GM13976 (cell line): ENCODE results near the gene AFP.

Experiments
- DNase-seq: peaks from one replicate; pipeline ENCODE4 v3.0.0; 2012; ENCODE audit warnings: low spot score
- in situ Hi-C: fragments of 300-500 bp; cut with MboI; formaldehyde crosslinking; loops from one replicate; pipeline ENCODE4 v1.12.0; 2022; ENCODE audit warnings: low sequenced_read_pairs, mixed read lengths, inconsistent platforms; ENCODE audit not compliant: unreplicated experiment
- TF ChIP-seq, protein P1 (sequence below): IDR thresholded peaks from 2 replicates; pipeline ENCODE4 v1.5.1; 2012; ENCODE audit warnings: borderline replicate concordance, mild to moderate bottlenecking; ENCODE audit not compliant: insufficient read depth; ENCODE audit errors: extremely low read depth, missing control alignments, control extremely low read depth

AFP gene

DNA sequence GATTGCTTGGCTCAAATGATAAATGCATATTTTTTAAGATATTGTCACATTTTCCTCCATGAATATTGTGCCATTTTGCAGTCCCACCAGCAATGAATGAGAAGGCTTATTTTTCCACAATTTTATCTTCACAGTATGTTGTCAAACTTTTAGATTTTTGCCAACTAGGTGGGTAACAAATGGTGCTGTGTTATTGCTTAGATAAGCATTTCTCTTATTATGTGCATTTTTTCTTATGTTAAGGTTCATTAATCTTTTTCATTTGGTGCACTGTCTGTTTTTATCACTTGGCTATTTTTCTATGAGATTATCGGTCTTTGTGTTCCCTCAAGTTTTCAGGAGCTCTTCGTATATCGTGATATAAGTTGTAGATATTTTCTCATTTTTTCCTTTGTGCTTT lies 32.1 kb downstream of the AFP start:
- in situ Hi-C loops, result no loop called here
- DNase-seq, result no peak
- TF ChIP-seq, protein P1, sequence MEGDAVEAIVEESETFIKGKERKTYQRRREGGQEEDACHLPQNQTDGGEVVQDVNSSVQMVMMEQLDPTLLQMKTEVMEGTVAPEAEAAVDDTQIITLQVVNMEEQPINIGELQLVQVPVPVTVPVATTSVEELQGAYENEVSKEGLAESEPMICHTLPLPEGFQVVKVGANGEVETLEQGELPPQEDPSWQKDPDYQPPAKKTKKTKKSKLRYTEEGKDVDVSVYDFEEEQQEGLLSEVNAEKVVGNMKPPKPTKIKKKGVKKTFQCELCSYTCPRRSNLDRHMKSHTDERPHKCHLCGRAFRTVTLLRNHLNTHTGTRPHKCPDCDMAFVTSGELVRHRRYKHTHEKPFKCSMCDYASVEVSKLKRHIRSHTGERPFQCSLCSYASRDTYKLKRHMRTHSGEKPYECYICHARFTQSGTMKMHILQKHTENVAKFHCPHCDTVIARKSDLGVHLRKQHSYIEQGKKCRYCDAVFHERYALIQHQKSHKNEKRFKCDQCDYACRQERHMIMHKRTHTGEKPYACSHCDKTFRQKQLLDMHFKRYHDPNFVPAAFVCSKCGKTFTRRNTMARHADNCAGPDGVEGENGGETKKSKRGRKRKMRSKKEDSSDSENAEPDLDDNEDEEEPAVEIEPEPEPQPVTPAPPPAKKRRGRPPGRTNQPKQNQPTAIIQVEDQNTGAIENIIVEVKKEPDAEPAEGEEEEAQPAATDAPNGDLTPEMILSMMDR, result no peak

DNA sequence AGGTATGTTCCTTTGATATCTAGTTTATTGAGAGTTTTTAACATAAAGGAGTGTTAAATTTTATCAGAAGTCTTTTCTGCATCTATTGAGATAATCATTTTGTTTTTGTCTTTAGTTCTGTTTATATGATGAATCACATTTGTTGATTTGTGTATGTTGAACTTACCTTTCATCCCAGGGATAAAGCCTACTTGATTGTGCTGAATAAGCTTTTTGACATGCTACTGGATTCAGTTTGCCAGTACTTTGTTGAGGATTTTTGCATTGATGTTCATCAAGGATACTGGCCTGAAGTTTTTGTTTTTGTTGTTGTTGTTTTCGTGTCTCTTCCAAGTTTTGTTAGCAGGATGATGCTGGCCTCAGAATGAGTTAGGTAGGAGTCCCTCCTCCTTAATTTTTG lies 34.7 kb downstream of the AFP start:
- TF ChIP-seq, protein P1, result no peak
- no peak for DNase-seq
- in situ Hi-C loops, result no loop called here

DNA sequence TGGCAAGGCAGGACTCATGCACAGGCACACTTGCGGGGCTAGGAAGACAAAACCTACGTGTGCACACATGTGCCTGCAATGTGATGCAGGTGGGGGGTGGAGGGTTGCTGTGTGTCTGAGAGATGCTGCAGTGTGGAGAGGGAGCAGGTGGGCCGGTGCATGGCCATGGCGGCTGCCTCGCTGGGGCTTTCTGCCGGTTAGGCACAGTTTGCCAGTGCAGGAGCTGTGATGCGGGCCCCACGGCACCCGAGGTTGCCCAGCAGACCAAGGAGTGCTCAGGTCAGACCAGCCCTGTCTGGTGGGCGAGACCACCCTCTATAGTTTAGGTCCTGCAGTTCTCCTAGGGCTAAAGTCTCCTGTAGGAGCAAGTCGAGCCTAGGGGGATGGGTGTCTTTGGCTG lies 41.2 kb downstream of the AFP start:
- TF ChIP-seq, protein P1, result no peak
- in situ Hi-C loops, result no loop called here
- DNase-seq, result no peak

DNA sequence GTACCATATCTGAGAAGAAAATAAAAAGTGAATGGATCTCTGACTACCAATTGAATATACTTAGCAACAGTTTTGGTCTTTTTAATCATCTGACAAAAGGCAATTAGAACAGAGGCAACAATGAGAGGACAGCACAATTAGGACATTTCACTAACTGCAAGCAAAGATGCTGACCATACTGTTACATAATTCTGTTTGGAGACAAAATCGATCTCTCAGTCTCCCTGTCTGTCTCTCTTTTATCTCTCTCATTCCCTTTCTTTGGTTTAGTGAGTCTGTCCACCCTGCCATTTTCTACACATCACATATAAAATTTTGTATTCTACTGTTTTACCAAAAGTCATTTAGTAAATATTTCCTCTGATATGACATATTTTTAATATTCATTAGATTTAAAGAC lies 43.3 kb downstream of the AFP start:
- in situ Hi-C loops, result no loop called here
- TF ChIP-seq, protein P1, result no peak

DNA sequence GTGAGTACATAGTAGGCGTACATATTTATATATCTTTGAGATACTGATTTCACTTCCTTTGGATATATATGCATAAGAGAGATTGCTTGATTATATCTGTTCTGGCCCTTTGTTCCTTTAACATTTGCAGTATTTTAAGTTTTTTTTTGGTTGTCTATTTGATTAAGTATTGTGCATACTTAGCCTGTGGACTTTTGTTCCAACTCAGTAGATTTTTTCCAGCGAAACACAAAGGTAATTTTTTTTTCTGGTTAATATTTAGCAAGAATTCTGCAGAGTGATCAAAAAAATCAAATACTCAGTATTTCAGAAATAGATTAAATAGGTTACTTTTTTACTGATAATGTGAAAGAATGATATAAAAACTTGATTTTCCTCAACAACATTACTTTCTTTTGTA lies 45.3 kb downstream of the AFP start, which contains the start of gene AFM:
AFM (plus strand) TSS at position 388 of the 400 bp plus-strand sequence. CDS start 31 bp downstream, outside the sequence.
- TF ChIP-seq, protein P1, result no peak
- in situ Hi-C loops, result no loop called here
- no peak for DNase-seq

More for the DNA sequence above, 43.3 kb downstream of the AFP start:
- DNase-seq, result no peak

DNA sequence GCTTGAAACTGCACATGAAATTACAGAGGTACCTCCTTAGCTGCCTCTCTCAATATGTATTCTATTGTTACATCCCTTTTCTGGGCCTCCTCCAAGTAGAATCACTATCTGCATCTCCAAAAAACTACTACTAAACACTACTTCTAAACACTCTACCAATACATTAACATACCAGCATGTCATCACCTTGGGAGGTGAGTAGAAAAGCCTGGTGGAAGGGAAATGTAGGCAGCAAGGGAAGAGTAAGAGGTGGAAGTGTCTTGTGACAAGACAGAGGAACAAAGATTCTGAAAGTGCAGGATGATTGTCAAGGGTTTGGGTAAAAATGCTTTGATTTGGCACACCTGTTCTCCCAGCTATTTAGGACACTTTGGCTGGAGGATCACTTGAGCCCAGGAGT lies 49.1 kb downstream of the AFP start:
- in situ Hi-C loops, result no loop called here
- TF ChIP-seq, protein P1, result no peak
- DNase-seq, result no peak

DNA sequence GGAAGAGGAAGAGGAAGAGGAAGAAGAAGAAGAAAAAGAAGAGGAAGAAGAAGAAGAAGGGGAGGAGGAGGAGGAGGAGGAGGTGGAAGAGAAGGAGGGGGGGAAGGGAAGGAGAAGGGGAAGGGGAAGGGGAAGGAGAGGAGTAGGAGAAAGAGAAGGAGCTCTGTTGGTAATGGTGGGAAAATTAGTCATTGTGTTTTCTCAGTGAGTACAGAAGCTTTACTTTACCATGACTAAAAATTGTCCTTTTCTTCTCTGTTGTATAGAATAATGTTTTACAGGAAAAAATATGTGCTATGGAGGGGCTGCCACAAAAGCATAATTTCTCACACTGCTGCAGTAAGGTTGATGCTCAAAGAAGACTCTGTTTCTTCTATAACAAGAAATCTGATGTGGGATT lies 49.6 kb downstream of the AFP start:
- no peak for DNase-seq
- in situ Hi-C loops, result no loop called here
- TF ChIP-seq, protein P1, result no peak
